GM18511 (cell line): ENCODE results near the gene OCSTAMP.
A peak's percentile ranks its signal among the peaks of the same experiment; 100 is the strongest.

Experiments
- ATAC-seq: cut with Tn5 transposase; IDR thresholded peaks from one replicate; pipeline ENCODE4 v1.9.1; 2021; ENCODE audit warnings: mild to moderate bottlenecking, moderate library complexity; ENCODE audit not compliant: unreplicated experiment

OCSTAMP gene

DNA sequence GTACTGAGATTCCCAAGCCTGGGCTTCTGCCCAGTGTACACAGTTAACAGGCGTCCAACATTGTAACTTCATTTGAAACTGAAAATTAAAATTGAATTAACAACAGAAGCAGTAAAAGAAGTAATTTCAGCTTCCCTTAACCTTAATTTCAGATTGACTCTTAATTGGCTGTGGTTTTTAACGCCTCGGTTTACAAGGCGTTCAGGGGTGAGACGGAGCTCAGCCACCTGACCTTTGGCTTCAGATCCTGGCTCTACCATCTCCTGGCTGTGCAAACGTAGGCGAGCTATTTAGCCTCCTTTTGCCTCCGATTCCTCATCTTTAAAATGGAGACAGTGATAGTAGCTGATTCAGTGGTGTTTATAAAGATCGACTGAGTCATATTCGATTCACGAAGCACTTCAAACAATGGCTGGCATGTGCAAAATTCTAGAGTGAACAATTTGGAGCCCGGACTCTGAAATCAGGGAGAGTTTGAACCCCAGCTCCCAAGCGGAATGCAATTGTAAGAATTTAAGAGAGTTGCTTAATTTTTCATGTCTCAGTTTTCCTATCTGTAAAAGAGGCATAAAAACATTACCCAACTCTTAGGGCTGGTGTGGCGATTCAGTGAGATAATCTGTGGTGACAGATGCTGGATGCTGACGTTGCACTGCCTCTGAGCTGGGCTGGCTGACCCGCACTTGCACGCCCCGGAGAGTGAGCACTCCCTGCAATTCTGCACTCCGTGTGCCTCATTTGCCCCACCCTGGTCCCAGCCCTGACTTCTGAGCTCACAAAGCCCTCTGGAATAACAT, 23.5 kb upstream of the OCSTAMP start:
- no peak for ATAC-seq

GRCh38 chr20:46573234-46573633, 22.8 kb upstream of the OCSTAMP start:
- no peak for ATAC-seq

DNA sequence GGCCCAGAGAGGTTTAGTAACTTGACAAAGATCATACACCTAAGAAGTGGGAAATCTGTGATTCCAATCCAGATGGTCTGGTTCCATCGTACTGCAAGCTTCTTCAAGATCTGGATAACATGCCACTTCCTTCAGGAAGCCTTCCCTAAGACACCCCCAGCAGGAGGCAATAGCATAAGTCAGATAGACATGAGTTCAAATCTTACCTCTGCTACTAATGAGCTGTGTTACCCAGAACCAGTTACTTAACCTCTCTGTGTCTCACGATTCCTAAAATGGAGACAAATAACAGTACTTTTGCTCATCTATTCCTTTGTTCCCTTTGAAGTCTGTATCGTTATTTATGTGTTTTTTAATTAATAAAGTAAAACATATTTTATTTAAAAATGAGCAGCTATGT, 22.3 kb upstream of the OCSTAMP start:
- ATAC-seq, result no peak

DNA sequence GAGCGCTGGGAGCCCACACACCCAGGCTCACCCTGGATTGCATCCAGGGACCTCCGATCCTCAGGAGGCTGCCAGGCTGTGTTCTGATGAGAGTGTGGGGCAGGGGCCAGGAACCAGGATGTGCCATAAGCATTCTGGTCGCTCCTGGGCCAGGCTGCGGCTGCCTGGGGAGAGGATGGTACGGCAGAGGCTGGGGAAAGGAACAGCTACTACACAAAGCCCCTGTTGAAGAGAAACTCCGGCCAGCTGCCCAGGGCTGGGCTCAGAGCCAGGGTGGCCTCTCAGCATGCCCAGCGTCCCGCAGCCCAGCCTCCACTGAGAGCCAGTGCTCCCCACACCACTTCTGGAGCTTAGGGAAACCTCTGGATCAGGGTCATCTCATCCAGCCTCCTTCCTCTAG, 21.7 kb upstream of the OCSTAMP start:
- ATAC-seq, result no peak

DNA sequence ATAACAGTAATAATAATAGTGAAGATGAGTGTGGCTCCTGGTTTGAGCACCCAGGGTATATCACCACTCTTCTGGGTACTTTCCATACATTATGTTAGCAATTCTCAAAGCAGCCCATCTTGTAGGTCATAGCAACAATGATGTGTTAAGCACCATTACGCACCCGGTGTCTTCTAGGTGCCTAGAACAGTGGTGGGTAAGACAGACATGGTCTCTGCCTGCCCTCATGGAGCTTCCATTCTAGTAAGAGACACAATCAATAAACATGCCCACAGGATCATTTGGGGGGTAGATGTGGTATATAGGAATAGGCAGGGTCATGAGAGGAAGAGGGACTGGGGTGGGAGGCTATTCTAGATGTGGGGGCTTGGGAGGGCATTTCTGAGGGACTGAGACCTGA, 21.0 kb upstream of the OCSTAMP start:
- ATAC-seq, result no peak

GRCh38 chr20:46570956-46571355, 20.5 kb upstream of the OCSTAMP start:
- ATAC-seq, result no peak

- no peak for ATAC-seq
These were observed 19.5 kb upstream of the OCSTAMP start for GRCh38 chr20:46569961-46570360.

GRCh38 chr20:46568570-46569129, 18.2 kb upstream of the OCSTAMP start:
- no peak for ATAC-seq

DNA sequence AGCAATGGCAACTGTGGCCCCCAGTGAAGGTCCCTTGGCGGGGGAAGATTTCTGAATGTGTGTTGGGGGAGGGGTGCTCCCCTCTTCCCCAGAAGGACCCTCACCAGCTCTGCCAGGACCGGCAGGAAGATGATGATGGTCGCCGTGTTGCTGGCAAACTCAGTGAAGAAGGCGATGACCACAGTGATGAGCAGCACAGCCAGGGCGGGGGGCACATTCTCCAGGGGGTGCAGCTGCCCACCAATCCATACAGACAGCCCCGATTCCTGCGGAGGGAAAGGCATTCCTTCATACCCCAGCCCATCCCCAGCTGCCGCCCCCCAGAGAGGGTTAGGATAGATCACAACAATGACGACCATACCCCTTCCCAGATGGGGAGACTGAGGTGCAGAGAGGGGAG, 15.7 kb upstream of the OCSTAMP start:
- no peak for ATAC-seq

DNA sequence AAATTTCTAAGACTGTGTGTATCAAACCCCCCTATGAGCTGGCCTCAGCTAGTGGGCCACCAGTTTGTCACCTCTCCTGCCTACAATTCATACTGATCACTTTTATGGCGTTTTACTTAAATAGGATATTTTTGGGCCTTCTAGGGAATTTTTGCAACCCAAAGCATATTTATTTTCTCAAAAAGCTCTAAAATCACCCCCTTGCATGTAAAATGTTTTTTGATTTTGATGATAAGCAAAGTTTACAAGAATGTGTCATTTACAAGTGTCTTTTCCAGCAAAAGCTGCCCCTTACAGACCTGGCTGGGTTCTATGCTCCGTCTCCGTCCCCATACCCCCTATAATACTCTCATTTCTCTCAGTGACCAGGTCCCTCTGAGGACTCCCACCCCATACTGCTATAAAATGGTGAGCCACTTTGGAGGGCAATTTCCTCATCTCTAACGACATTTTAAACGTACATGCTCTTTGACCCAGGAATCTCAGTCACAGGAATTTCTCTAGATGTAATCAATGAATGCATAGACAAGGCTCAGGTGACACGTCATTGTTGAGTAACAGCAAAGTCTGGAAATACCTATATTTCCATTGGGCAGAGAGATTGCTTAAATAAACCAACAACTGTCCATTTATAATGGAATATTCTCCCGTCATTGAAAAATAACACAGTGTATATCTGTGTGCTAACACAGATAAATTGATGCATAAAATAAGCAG, 13.9 kb upstream of the OCSTAMP start:
- no peak for ATAC-seq

GRCh38 chr20:46563860-46564221, 13.4 kb upstream of the OCSTAMP start:
- ATAC-seq, result no peak

GRCh38 chr20:46563170-46563859, 12.9 kb upstream of the OCSTAMP start:
- ATAC-seq, result no peak

- peak; percentile 72 for ATAC-seq
These were observed 12.1 kb upstream of the OCSTAMP start for GRCh38 chr20:46562373-46563169.

DNA sequence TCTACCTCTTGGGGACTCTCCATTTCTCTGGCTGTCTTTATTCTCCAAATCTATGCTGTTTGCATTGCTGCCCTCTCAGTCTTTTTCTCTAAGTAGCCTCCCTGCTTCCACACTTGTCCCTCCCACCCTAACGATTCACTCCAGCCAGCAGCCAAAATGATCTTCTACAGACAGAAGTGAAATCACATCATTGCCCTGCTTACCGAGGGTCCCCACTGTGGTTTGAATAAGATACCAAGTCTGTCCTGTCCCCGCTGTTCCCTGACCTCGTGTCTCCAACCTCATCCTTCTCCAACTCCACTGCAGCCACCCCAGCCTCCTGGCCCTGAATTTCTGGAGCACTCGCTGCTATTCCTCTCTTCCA, 11.5 kb upstream of the OCSTAMP start:
- no peak for ATAC-seq

DNA sequence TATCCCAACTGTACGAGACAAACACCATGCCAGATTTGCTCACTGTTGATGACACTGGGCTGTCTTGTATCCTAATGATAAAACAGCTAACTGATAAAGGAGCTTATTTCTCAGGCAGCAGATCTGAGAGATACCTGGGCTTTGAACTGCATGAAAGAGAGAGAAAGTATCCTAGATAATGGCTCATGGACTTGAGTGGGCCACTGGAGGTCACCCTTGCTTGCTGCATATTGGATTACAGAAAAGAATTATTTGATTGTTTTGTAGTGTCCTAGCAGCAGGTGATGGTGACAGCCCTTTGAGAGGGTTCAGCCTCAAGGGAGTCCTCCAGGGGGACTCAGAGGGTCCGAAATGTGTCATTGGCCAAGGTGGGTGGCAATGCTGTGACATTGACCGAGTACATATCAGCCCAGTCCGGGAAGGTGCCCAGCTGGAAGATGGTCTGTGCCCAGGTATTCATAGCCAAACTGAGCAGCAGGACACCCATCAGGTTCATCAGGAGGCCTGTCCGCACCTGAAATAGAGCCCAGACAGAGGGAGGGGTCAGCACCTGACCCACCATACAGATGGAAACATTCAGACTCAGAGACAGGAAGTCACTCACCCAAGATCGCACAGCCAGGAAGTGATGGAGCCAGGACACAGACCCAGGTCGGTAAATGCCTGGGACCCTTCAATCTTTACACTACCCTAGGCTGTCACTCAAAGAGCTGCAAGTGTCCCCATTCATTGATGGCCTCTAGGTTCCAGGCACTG, 9.4 kb upstream of the OCSTAMP start:
- no peak for ATAC-seq

DNA sequence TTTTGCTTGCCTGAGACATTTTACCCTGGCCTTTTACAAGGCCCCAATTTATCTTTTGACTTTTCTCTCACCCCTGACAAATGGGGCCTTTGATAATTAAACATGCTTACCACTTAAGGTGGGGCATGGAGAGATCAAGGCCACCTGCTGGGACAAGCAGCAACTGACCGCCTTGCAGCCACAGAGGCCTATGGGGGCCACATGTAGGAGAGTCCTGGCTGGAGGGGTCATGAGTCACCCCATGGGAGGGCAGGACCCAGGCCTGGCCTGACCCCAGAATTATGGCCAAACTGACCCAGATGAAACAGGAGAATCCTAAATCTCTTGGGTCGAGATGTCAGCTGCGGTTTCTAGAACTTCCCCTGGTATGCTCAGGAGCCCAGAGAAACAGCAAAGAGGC, 8.5 kb upstream of the OCSTAMP start:
- ATAC-seq, result no peak

DNA sequence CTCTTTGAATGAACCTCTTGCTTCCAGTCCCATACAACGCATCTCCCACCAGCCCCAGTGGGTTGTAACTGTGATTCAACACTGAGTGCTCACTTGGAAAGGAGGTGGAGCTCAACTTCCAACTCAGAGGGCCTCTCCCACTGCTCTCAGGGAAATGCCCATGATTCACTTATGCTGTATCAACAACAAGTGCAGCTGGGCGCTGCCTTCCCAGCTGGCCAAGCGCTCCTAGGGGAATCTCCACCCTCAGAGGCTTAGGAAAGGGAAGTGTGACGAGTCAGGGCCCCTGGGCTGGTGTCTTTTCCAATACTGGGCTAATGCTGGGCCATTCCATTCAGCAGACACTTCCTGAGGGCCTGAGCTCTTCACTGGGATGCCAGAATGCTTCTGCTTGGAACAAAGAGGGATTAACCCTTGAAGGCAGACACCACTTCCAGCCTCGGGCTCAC, 8.1 kb upstream of the OCSTAMP start:
- no peak for ATAC-seq

- no peak for ATAC-seq
These were observed 6.9 kb upstream of the OCSTAMP start for GRCh38 chr20:46557231-46557956.

GRCh38 chr20:46555370-46555956, 5.0 kb upstream of the OCSTAMP start:
- no peak for ATAC-seq
